Bronchial epithelial cell (primary cell): ENCODE results near the gene MCUR1. TPM values are rescaled to one million over a fixed set of nuclear protein-coding genes. Genes with fewer than 3 reads are reported as not detected.
"Not testable (repeated sequence)": the region's sequence is repeated elsewhere in the genome, so short reads cannot be mapped to it uniquely, and the experiment has no call there.

Source experiments
- DNase-seq: peaks from one replicate; pipeline ENCODE4 v3.0.0-alpha.2; 2010; ENCODE audit warnings: low read depth
- FAIRE-seq: peaks from 2 replicates; lab custom pipeline; 2011; peaks lifted over from hg19 to GRCh38; lab: Jason Lieb, UNC
- H3K27me3 ChIP-seq: 2 replicates; pipeline ENCODE4 v1.5.1; 2011; ENCODE audit warnings: low read length; ENCODE audit not compliant: control insufficient read depth, insufficient read depth
- H3K36me3 ChIP-seq: 2 replicates; pipeline ENCODE4 v1.5.1; 2011; ENCODE audit warnings: low read length; ENCODE audit not compliant: control insufficient read depth, insufficient read depth
- H3K4me3 ChIP-seq: 2 replicates; pipeline ENCODE4 v1.5.1; 2011; ENCODE audit warnings: mild to moderate bottlenecking, low read depth, low read length, control low read depth
- total RNA-seq: library from RNA; depleted of rRNA; stranded (reverse); fragments of >200 nt; gene quantifications from 2 replicates; pipeline ENCODE4 v1.2.1, GENCODE V29; 2014
- TF ChIP-seq, protein P1 (sequence below): IDR thresholded peaks from 2 replicates; pipeline ENCODE4 v1.5.1; 2011; ENCODE audit warnings: mild to moderate bottlenecking, moderate library complexity, low read length, control low read depth, inconsistent platforms; ENCODE audit not compliant: insufficient read depth, severe bottlenecking

MCUR1 gene
- total RNA-seq, 1 donor from 2014 or later: 10.0 TPM

DNA sequence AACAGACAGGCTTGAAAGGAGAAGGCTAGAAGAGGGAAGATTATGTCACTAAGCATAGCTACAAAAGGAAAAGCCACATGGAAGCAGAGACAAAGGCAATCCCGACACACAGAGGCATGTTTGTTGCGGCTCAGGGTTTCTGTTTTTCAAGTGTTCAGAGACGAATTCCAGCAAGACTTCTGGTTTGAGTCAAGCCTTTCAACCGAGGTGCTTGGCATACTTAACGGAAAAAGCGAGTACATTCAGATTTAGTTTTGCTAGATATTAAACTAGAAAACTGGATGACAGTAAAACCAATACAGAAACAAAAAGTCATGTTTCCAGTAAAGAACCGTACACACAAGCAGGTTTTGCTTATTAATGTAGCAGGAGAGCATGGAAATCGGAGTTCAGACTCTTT lies 27.2 kb downstream of the MCUR1 start:
- TF ChIP-seq, protein P1, sequence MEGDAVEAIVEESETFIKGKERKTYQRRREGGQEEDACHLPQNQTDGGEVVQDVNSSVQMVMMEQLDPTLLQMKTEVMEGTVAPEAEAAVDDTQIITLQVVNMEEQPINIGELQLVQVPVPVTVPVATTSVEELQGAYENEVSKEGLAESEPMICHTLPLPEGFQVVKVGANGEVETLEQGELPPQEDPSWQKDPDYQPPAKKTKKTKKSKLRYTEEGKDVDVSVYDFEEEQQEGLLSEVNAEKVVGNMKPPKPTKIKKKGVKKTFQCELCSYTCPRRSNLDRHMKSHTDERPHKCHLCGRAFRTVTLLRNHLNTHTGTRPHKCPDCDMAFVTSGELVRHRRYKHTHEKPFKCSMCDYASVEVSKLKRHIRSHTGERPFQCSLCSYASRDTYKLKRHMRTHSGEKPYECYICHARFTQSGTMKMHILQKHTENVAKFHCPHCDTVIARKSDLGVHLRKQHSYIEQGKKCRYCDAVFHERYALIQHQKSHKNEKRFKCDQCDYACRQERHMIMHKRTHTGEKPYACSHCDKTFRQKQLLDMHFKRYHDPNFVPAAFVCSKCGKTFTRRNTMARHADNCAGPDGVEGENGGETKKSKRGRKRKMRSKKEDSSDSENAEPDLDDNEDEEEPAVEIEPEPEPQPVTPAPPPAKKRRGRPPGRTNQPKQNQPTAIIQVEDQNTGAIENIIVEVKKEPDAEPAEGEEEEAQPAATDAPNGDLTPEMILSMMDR: no peak
- FAIRE-seq (no peak), DNase-seq (no peak)
- Histone ChIP-seq H3K36me3 (peaks cover 3% of the 10 kb centered on the region), H3K4me3 (no peak overlapping the region), H3K27me3 (no peaks in the 10 kb centered on the region)

DNA sequence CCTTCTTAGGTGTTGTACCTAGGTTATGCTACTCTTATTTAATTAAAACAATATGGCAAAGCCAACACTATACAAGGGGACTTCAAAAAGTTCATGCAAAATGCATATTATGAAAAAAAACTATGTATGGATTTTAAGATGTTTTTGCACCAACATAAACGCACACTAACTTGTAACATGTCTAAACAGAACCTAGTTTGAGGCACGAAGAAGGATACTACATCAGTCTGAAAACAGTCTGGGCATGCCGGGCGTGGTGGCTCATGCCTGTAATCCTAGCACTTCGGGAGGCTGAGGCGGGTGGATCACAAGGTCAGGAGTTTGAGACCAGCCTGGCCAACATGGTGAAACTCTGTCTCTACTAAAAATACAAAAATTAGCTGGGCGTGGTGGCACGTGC lies 34.2 kb downstream of the MCUR1 start:
- not testable (repeated sequence) for FAIRE-seq, H3K27me3 ChIP-seq, H3K36me3 ChIP-seq, H3K4me3 ChIP-seq
- peak; percentile 61 for DNase-seq

DNA sequence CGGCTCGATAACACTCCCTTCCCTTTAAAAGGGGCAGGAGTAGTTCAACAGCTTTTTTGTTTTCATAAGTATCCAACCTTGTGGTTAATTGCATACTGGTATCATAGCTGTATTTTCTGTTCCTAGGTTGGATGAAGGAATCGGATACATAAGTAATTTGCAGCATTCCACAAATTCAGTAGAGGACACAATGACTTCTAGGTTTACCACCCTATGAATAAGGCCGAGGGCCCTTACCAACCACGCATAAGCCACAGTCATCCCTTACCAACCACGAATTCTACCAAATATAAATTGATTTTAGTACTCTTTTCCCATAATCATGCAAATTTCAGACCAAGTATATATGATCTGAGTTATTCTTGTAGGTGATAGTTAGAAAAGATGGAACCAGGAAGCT lies 36.3 kb downstream of the MCUR1 start:
- Histone ChIP-seq H3K36me3 (no peaks in the 10 kb centered on the region), H3K4me3 (no peak overlapping the region), H3K27me3 (no peaks in the 10 kb centered on the region)
- FAIRE-seq (no peak), DNase-seq (no peak)
- TF ChIP-seq, protein P1: no peak

DNA sequence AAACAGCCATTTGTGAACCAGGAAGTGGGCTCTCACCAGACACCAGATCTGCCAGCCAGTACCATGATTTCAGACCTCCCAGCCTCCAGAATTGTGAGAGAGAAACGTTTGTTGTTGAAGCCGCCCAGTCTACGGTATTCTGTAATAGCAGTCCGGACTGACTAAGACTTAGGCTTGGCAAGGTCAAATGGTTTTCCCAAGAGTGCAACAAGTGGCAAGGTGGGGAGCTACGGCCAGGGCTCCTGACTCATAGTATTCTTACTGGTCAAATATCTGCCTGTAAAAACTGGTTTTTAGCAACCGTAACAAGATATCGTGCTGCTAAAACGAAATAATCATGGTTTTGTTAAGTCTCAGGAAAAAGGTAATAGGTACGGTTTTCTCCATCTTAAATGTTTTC lies 37.8 kb downstream of the MCUR1 start:
- no peak overlapping the region for H3K4me3 ChIP-seq
- no peaks in the 10 kb centered on the region for H3K36me3 ChIP-seq
- no peaks in the 10 kb centered on the region for H3K27me3 ChIP-seq
- no peak for FAIRE-seq
- DNase-seq: no peak
- TF ChIP-seq, protein P1: no peak

DNA sequence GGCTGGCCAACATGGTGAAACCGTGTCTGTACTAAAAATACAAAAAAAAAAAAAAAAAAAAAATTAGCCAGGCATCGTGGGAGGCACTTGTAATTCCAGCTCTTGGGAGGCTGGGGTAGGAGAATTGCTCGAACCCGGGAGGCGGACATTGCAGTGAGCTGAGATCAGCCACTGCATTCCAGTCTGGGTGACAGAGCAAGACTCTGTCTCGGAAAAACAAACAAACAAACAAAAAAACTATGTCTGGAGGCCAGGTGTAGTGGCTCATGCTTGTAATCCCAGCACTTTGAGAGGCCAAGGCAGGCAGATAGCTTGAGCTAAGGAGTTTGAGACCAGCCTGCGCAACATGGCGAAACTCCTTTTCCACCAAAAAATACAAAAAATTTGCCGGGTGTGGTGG lies 38.9 kb downstream of the MCUR1 start:
- not testable (repeated sequence) for FAIRE-seq, DNase-seq, H3K4me3 ChIP-seq, H3K36me3 ChIP-seq, H3K27me3 ChIP-seq

DNA sequence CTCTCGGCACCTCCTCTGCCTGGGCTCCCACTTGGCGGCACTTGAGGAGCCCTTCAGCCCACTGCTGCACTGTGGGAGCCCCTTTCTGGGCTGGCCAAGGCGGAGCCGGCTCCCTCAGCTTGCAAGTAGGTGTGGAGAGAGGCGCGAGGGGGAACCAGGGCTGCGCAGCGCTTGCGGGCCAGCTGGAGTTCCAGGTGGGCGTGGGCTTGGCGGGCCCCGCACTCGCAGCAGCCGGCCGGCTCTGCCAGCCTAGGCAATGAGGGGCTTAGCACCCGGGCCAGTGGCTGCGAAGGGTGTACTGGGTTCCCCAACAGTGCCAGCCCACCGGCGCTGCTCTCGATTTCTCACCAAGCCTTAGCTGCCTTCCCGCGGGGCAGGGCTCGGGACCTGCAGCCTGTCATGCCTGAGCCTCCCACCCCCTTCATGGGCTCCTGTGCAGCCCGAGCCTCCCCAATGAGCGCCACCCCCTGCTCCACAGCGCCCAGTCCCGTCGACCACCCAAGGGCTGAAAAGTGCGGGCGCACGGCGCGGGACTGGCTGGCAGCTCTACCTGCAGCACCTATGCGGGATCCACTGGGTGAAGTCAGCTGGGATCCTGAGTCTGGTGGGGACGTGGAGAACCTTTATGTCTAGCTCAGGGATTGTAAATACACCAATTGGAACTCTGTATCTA lies 41.9 kb downstream of the MCUR1 start:
- FAIRE-seq, H3K27me3 ChIP-seq, DNase-seq, H3K4me3 ChIP-seq, H3K36me3 ChIP-seq: not testable (repeated sequence)

DNA sequence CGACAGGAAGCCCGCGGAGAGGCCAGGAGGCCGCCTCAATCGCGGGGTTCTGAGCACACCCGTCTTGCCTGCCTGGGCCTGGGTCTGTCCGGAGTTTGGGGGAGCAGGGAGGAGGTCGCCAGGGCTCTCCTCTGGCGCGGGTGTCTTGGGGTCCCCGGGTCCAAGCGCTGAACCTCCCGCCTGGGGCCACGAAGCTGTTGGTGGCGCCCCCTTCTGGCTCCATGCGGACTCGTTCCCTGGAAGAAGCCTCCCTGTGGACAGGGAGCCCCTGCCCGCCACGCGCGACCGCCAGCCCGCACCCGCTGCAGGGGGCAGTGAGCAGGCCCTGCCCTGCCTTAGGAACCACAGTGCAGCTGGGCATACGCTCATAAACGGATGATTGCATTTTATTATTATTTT lies 44.7 kb downstream of the MCUR1 start:
- DNase-seq: no peak
- H3K27me3 ChIP-seq: no peaks in the 10 kb centered on the region
- FAIRE-seq: no peak
- no peaks in the 10 kb centered on the region for H3K36me3 ChIP-seq
- no peak overlapping the region for H3K4me3 ChIP-seq
- TF ChIP-seq, protein P1: peak; percentile 36
